CD4-positive, alpha-beta T cell treated with Interleukin-17A for 1 hour (primary cell): ENCODE data around the gene WDR26.
A peak's percentile ranks its signal among the peaks of the same experiment; 100 is the strongest.

Experiments
- DNase-seq: peaks from one replicate; pipeline ENCODE4 v3.0.0-alpha.2; 2020

The WDR26 gene

DNA sequence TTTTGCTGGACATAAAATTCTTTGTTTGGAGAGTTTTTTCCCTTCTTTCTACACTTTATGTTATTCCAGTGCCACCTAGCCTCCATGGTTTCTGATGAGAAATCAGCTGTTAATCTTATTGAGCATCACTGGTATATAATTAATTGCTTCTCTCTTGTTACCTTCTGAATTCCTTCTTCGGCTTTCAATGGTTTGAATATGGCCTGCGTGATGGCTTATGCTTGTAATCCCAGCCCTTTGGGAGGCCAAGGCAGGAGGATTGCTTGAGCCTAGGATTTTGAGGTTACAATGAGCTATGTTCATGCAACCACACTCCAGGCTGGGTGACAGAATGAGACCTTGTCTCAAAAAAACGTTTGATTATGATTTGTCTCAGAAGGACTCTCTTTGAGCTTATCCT is 90.9 kb downstream of the WDR26 start:
- DNase-seq, result no peak

DNA sequence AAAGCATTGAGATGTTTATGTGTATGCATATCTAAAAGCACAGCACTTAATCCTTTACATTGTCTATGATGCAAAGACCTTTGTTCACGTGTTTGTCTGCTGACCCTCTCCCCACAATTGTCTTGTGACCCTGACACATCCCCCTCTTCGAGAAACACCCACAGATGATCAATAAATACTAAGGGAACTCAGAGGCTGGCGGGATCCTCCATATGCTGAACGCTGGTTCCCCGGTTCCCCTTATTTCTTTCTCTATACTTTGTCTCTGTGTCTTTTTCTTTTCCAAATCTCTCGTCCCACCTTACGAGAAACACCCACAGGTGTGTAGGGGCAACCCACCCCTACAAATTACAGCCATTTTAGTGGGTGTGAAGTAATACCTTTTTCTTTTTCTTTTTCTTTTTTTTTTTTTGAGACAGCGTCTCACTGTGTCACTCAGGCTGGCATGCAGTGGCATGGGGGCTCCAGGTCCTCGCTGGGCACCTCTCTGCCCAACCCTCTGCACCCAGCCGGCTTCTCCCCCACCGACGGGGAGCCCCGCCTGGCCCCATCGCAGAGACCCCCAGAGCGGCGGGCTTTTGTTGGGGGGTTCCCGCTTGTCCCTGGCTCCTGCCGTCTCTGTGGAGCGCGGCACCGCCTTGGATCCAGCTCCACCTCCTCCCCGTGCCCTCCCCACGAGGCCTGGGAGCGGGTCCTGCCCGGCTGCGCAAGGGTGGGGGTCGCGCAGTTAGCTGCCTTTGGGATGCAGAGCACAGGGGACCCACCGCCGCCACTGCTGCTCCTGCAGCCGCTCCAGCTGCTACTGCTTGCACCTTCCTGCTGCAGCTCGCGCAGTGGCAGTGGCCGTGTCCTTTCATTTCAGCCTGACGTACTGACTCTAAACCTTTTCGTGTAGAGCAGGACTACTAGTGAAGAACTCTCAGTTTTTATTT is 93.9 kb downstream of the WDR26 start:
- peak; percentile 35 for DNase-seq

DNA sequence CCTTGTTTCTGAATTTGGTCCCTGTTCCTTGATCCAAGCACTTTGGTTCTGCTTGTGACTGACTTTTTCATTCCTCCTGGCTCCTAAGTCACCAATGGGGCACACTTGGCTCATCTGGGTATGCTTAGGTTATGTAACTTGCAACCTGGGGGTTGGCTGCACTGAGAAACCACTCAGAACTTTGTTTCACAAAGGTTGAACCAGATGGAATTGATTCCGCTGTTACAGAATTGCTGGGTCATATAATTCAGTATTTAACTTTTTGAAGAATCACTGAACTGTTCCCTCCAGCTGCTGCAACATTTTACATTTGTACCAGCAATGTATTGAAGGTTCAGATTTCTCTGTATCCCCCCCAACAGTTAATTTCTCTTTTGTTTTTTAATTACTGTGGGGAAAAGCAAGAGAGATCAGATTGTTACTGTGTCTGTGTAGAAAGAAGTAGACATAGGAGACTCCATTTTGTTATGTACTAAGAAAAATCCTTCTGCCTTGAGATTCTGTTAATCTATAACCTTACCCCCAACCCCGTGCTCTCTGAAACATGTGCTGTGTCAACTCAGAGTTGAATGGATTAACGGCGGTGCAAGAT is 95.1 kb downstream of the WDR26 start:
- no peak for DNase-seq

DNA sequence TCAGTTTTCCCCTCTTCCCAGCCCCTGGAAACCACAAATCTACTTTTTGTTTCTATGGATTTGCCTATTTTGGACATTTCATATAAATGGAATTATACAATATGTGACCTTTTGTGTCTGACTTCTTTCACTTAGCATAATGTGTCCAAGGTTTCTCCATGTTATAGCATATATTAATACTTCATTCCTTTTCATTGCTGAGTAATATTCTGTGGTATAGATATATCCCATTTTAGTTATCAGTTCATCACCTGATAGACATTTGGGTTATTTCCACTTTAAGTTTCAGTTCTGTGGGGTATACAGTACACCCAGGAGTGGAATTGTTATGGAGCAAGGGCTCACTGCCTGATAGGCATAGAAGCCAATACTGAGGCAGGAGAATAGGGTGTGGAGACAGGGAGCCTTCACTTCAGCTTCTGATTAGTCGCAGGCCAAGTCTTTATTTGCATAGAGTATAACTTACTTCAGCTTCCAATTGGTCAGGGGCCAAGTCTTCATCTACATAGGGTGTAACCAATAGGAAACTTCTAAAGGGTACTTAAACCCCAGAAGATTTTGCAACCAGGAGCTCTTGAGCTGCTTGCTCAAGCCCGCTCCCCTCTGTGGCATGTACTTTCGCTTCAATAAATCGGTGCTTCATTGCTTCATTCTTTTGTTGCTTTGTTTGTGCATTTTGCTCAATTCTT is 96.3 kb downstream of the WDR26 start:
- no peak for DNase-seq
